ENCODE data around the gene KIAA1191.

KIAA1191 gene

DNA sequence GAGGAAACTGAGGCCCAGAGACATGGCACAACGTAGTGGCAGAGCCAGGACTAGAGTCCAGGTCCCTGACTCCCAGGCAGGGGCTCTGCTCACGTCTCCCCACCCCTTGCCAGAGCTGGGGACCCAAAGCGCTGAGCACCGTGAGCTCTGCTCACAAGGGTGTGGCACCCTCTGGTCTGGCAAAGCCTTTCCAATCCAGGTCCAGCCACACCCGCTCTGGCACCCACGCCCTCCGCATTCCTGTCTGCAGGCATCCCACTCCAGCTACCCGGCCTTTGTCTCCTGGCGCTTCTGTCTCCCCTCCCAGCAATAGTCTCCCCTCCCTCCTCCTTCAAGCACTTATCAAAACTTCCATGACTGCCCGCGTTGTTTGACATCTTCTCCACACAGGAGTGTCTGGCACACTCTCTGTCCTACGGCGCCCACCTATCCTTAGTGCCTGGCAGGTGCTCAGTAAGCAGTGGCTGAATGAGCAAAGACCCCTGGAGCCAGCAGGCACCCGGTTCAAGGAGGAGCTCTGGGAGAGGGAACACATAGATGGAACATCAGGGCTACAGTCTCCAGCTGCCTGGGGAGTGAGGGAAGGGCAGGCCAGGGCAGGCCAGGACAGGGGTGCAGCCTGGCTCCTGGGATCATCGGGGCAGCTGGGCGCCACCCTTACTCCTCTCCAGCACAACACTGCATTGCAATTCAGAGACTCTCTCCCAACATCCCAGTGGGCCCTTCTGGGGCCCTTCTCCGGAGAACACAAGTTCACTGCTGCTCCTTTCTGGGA, 39.0 kb upstream of the KIAA1191 start:
- H3K4me3 ChIP-seq (ENCODE audit: low read depth in 1 of 2, low read length in 2 of 2), result no peak overlapping the region
- no peaks in the 10 kb centered on the region for H3K9me3 ChIP-seq (ENCODE audit: control insufficient read depth in 1 of 2, low read length in 2 of 2)
- peak overlapping the region; percentile 51 for H3K27ac ChIP-seq (ENCODE audit: low read length)
- no peaks in the 10 kb centered on the region for H3K27me3 ChIP-seq (ENCODE audit: low read depth, low read length)
- H3K4me1 ChIP-seq (ENCODE audit: control insufficient read depth in 1 of 2, insufficient read depth in 2 of 2, low read length in 2 of 2), result peaks cover 0 to 4% of the 10 kb centered on the region in 2 donors
- H3K36me3 ChIP-seq (ENCODE audit: control insufficient read depth in 1 of 2, insufficient read depth in 2 of 2, low read length in 2 of 2), result peaks cover 15 to 25% of the 10 kb centered on the region in 2 donors

- no peaks in the 10 kb centered on the region for H3K9me3 ChIP-seq (ENCODE audit: control insufficient read depth in 1 of 2, low read length in 2 of 2)
- H3K4me1 ChIP-seq (ENCODE audit: control insufficient read depth in 1 of 2, insufficient read depth in 2 of 2, low read length in 2 of 2), result peaks cover 0 to 4% of the 10 kb centered on the region in 2 donors
- H3K4me3 ChIP-seq (ENCODE audit: low read depth in 1 of 2, low read length in 2 of 2), result no peak overlapping the region
- H3K36me3 ChIP-seq (ENCODE audit: control insufficient read depth in 1 of 2, insufficient read depth in 2 of 2, low read length in 2 of 2), result peaks cover 25 to 27% of the 10 kb centered on the region in 2 donors
- H3K27ac ChIP-seq (ENCODE audit: low read length), result no peak overlapping the region
- no peaks in the 10 kb centered on the region for H3K27me3 ChIP-seq (ENCODE audit: low read depth, low read length)
Observed at GRCh38 chr5:176397736-176398420, 36.3 kb upstream of the KIAA1191 start.

DNA sequence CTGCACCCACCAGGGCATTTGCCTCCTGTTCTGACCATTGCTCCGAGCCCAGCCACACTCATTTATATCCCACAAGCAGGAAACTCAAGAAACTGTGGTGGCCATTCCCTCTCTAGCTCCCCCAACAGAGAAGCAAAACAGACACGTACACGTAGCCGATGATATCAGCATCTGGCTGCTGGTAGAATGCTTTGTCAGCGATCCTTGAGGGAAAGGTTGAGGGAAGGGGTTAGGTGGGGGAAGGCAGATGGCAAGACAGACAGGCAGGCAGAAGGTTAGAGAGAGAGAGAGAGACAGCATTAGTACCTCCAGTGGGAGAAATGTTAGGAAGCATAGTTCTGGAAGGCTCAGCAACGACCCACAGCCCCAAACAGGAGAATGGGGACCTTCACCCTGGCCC, 34.8 kb upstream of the KIAA1191 start:
- H3K4me1 ChIP-seq (ENCODE audit: control insufficient read depth in 1 of 2, insufficient read depth in 2 of 2, low read length in 2 of 2), result no peaks in the 10 kb centered on the region
- H3K27ac ChIP-seq (ENCODE audit: low read length), result no peak overlapping the region
- H3K27me3 ChIP-seq (ENCODE audit: low read depth, low read length), result no peaks in the 10 kb centered on the region
- H3K36me3 ChIP-seq (ENCODE audit: control insufficient read depth in 1 of 2, insufficient read depth in 2 of 2, low read length in 2 of 2), result peaks cover 27 to 40% of the 10 kb centered on the region in 2 donors
- H3K9me3 ChIP-seq (ENCODE audit: control insufficient read depth in 1 of 2, low read length in 2 of 2), result no peaks in the 10 kb centered on the region
- no peak overlapping the region for H3K4me3 ChIP-seq (ENCODE audit: low read depth in 1 of 2, low read length in 2 of 2)

DNA sequence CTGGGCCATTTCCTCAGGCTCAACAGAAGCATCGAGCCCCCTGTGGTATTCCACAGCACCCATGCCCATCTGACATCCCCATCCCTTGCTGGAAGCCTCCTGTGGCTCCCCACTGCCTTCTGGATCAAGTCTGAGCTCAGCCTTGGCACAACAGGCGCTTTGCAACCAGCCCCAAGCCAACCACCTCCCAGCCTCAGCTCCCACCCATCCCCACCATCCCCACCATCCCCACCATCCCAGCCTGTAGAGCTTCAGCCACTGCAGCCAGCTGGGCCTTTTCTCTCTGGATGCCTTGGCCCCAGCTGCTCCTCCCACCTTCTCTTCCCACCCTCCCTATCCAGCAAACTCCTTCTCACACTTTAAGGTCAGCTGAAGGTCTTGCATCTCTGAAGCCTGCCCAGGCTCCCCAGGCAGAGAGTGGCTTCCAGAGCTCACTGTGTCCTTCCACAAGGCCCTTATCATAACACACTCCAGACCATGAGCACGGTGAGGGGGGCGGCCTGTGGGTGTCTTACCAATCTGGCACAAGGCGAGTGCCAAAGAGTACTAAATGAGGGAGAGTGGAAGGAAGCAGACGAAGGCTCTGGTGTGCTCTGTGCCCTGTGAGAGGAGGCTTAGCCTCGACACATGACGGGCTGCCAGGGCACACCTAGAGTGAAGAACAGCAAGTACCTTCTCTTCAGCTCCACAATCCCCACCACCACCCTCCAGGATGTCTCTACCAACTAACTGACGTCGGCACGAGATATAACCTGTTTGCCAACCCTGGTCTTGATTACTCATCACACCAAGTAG, 33.5 kb upstream of the KIAA1191 start:
- peaks cover 0 to 2% of the 10 kb centered on the region in 2 donors for H3K4me1 ChIP-seq (ENCODE audit: control insufficient read depth in 1 of 2, insufficient read depth in 2 of 2, low read length in 2 of 2)
- no peaks in the 10 kb centered on the region for H3K9me3 ChIP-seq (ENCODE audit: control insufficient read depth in 1 of 2, low read length in 2 of 2)
- no peaks in the 10 kb centered on the region for H3K27me3 ChIP-seq (ENCODE audit: low read depth, low read length)
- peaks cover 33 to 49% of the 10 kb centered on the region in 2 donors for H3K36me3 ChIP-seq (ENCODE audit: control insufficient read depth in 1 of 2, insufficient read depth in 2 of 2, low read length in 2 of 2)
- H3K4me3 ChIP-seq (ENCODE audit: low read depth in 1 of 2, low read length in 2 of 2), result no peak overlapping the region
- no peak overlapping the region for H3K27ac ChIP-seq (ENCODE audit: low read length)

DNA sequence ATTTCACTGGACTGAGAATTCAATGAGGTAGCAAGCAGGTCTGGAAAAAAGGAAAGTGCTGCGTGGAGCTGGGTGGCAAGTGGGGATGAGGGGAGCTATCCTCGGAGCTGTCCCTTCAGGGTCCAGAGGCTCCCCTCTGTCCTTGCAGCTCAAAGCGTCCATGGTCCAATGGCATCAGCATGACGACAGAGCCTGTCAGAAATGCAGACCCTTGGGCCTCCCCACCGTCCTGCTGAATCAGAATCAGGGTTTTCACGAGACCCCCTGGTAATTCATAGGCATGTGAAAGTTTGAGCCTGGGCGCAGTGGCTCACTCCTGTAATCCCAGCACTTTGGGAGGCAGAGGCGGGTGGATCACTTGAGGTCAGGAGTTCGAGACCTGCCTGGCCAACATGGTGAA, 32.5 kb upstream of the KIAA1191 start:
- no peak overlapping the region for H3K27ac ChIP-seq (ENCODE audit: low read length)
- no peak overlapping the region for H3K4me3 ChIP-seq (ENCODE audit: low read depth in 1 of 2, low read length in 2 of 2)
- no peaks in the 10 kb centered on the region for H3K9me3 ChIP-seq (ENCODE audit: control insufficient read depth in 1 of 2, low read length in 2 of 2)
- H3K27me3 ChIP-seq (ENCODE audit: low read depth, low read length), result no peaks in the 10 kb centered on the region
- H3K4me1 ChIP-seq (ENCODE audit: control insufficient read depth in 1 of 2, insufficient read depth in 2 of 2, low read length in 2 of 2), result peaks cover 0 to 8% of the 10 kb centered on the region in 2 donors
- H3K36me3 ChIP-seq (ENCODE audit: control insufficient read depth in 1 of 2, insufficient read depth in 2 of 2, low read length in 2 of 2), result peaks cover 31 to 49% of the 10 kb centered on the region in 2 donors

- Histone ChIP-seq H3K9me3 (ENCODE audit: control insufficient read depth in 1 of 2, low read length in 2 of 2) (no peaks in the 10 kb centered on the region), H3K27ac (ENCODE audit: low read length) (no peak overlapping the region), H3K4me1 (ENCODE audit: control insufficient read depth in 1 of 2, insufficient read depth in 2 of 2, low read length in 2 of 2) (peaks cover 0 to 16% of the 10 kb centered on the region in 2 donors), H3K27me3 (ENCODE audit: low read depth, low read length) (no peaks in the 10 kb centered on the region), H3K36me3 (ENCODE audit: control insufficient read depth in 1 of 2, insufficient read depth in 2 of 2, low read length in 2 of 2) (peaks cover 28 to 43% of the 10 kb centered on the region in 2 donors), H3K4me3 (ENCODE audit: low read depth in 1 of 2, low read length in 2 of 2) (no peak overlapping the region)
Observed at GRCh38 chr5:176392526-176392925, 31.0 kb upstream of the KIAA1191 start.

DNA sequence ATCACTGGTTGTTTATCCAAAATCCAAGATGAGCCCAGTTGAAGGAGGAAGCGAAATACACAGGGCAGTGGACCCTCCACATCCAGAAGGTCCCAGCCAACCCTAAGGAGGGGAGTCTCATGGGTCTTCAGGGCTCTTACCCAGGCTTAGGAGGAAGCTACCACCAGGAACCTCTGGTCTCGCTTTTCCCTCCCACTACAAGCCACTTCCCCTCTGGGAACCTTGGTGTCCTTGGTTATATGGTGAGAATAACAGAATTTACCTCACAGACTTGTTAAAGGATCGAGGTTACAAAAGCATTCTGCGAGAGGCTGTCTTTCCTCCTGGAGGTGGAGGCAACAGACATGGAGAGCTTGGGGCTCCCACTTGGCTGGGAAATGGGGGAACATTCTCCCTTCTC, 30.4 kb upstream of the KIAA1191 start:
- Histone ChIP-seq H3K36me3 (ENCODE audit: control insufficient read depth in 1 of 2, insufficient read depth in 2 of 2, low read length in 2 of 2) (peaks cover 28 to 38% of the 10 kb centered on the region in 2 donors), H3K27me3 (ENCODE audit: low read depth, low read length) (no peaks in the 10 kb centered on the region), H3K4me1 (ENCODE audit: control insufficient read depth in 1 of 2, insufficient read depth in 2 of 2, low read length in 2 of 2) (peaks cover 0 to 21% of the 10 kb centered on the region in 2 donors), H3K4me3 (ENCODE audit: low read depth in 1 of 2, low read length in 2 of 2) (no peak overlapping the region), H3K27ac (ENCODE audit: low read length) (no peak overlapping the region), H3K9me3 (ENCODE audit: control insufficient read depth in 1 of 2, low read length in 2 of 2) (no peaks in the 10 kb centered on the region)

- no peaks in the 10 kb centered on the region for H3K27me3 ChIP-seq (ENCODE audit: low read depth, low read length)
- no peak overlapping the region for H3K4me3 ChIP-seq (ENCODE audit: low read depth in 1 of 2, low read length in 2 of 2)
- no peak overlapping the region for H3K27ac ChIP-seq (ENCODE audit: low read length)
- H3K4me1 ChIP-seq (ENCODE audit: control insufficient read depth in 1 of 2, insufficient read depth in 2 of 2, low read length in 2 of 2), result peaks cover 0 to 21% of the 10 kb centered on the region in 2 donors
- no peaks in the 10 kb centered on the region for H3K9me3 ChIP-seq (ENCODE audit: control insufficient read depth in 1 of 2, low read length in 2 of 2)
- H3K36me3 ChIP-seq (ENCODE audit: control insufficient read depth in 1 of 2, insufficient read depth in 2 of 2, low read length in 2 of 2), result peaks cover 25 to 38% of the 10 kb centered on the region in 2 donors
Observed at GRCh38 chr5:176391479-176391878, 29.9 kb upstream of the KIAA1191 start.

DNA sequence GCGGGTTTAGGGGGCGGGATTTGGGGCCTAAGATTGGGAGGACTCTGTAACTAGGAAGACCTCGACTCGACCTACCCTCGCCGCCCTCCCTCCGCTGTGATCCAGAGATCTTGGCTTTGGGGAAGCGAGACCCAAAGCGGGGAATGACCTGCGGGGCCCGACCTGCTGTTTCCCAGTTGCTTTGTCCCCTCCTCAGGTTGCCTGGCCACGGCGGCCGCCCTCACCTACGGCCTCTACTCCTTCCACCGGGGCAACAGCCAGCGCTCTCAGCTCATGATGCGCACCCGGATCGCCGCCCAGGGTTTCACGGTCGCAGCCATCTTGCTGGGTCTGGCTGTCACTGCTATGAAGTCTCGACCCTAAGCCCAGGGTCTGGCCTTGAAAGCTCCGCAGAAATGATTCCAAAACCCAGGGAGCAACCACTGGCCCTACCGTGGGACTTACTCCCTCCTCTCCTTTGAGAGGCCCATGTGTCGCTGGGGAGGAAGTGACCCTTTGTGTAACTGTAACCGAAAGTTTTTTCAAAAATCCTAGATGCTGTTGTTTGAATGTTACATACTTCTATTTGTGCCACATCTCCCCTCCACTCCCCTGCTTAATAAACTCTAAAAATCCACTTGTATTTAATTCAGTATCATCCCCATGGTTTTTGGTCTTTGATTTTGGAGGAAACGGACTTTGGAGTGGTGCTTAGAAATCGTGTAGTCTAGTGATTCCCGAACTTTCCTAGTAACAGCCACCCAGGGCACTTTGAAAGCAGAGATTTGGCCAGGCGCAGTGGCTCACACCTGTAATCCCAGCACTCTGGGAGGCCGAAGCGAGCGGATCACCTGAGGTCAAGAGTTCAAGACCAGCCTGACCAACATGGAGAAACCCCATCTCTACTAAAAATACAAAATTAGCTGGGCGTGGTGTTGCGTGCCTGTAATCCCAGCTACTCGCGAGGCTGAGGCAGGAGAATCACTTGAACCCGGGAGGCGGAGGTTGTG, 27.9 kb upstream of the KIAA1191 start:
- Histone ChIP-seq H3K36me3 (ENCODE audit: control insufficient read depth in 1 of 2, insufficient read depth in 2 of 2, low read length in 2 of 2) (peaks cover 32 to 50% of the 10 kb centered on the region in 2 donors), H3K4me1 (ENCODE audit: control insufficient read depth in 1 of 2, insufficient read depth in 2 of 2, low read length in 2 of 2) (peaks cover 0 to 21% of the 10 kb centered on the region in 2 donors), H3K9me3 (ENCODE audit: control insufficient read depth in 1 of 2, low read length in 2 of 2) (no peaks in the 10 kb centered on the region), H3K27me3 (ENCODE audit: low read depth, low read length) (no peaks in the 10 kb centered on the region), H3K27ac (ENCODE audit: low read length) (peak overlapping the region; percentile 98), H3K4me3 (ENCODE audit: low read depth in 1 of 2, low read length in 2 of 2) (peak overlapping the region; percentile 91 to 97)

GRCh38 chr5:176388444-176389134, 27.0 kb upstream of the KIAA1191 start, which contains the start of the genes HIGD2A and NOP16:
TSS of gene HIGD2A (plus strand) at chr5:176388751. CDS start at chr5:176388820, 69 bp downstream.
TSS of gene NOP16 (minus strand) at chr5:176388598. CDS start at chr5:176388539, 59 bp downstream.
- Histone ChIP-seq H3K4me3 (ENCODE audit: low read depth in 1 of 2, low read length in 2 of 2) (peak within 1 kb of the TSS; percentile 91 to 97), H3K4me1 (ENCODE audit: control insufficient read depth in 1 of 2, insufficient read depth in 2 of 2, low read length in 2 of 2) (peaks cover 0 to 21% of the 10 kb centered on the region in 2 donors), H3K27me3 (ENCODE audit: low read depth, low read length) (no peaks in the 10 kb centered on the region), H3K27ac (ENCODE audit: low read length) (peak within 1 kb of the TSS; percentile 98), H3K9me3 (ENCODE audit: control insufficient read depth in 1 of 2, low read length in 2 of 2) (no peaks in the 10 kb centered on the region), H3K36me3 (ENCODE audit: control insufficient read depth in 1 of 2, insufficient read depth in 2 of 2, low read length in 2 of 2) (peaks cover 34 to 50% of the 10 kb centered on the region in 2 donors)

Data from muscle layer of duodenum (tissue), 2 donors.